Activated CD8-positive, alpha-beta T cell treated with anti-CD3 and anti-CD28 coated beads, Interleukin-2, amount 10 ng/mL, durations not matched to agents 7 days and 5 days (primary cell): Measurements from ENCODE around the gene STXBP3. TPM values are rescaled to one million over a fixed set of nuclear protein-coding genes. Genes with fewer than 3 reads are reported as not detected.

Experiments used
- ATAC-seq: fragments of 150-1000 bp; cut with Tn5 transposase; one replicate; pipeline ENCODE4 v1.10.0; 2021; ENCODE audit warnings: moderate library complexity
- CTCF ChIA-PET: fragments of 350-600 bp; sonication (Branson Sonifier 250); formaldehyde crosslinking; loops from one replicate; lab custom pipeline; 2021; ENCODE audit warnings: antibody characterized with exemption; lab: Charles Lee
- POLR2A ChIA-PET: fragments of 350-600 bp; sonication (Branson Sonifier 250); formaldehyde crosslinking; loops from one replicate; lab custom pipeline; 2021; ENCODE audit warnings: antibody characterized with exemption; lab: Charles Lee
- DNase-seq: peaks from one replicate; pipeline ENCODE4 v3.0.0-alpha.2; 2020
- H3K27ac Mint-ChIP-seq: one replicate; pipeline ENCODE4 v1.8.0; 2021; ENCODE audit warnings: mild to moderate bottlenecking, mixed read lengths
- H3K27me3 Mint-ChIP-seq: one replicate; pipeline ENCODE4 v1.8.0; 2021; ENCODE audit warnings: low read depth, mixed read lengths
- H3K36me3 Mint-ChIP-seq: one replicate; pipeline ENCODE4 v1.8.0; 2021; ENCODE audit warnings: low read depth, mixed read lengths
- H3K4me1 Mint-ChIP-seq: one replicate; pipeline ENCODE4 v1.8.0; 2021; ENCODE audit warnings: low read depth, mixed read lengths
- H3K4me3 Mint-ChIP-seq: one replicate; pipeline ENCODE4 v1.8.0; 2021; ENCODE audit warnings: mild to moderate bottlenecking, mixed read lengths
- H3K9me3 Mint-ChIP-seq: one replicate; pipeline ENCODE4 v1.8.0; 2022; ENCODE audit warnings: mixed read lengths; ENCODE audit not compliant: insufficient read depth
- total RNA-seq, 2 experiments: library from RNA; stranded (reverse); gene quantifications; one replicate each; pipeline ENCODE4 v1.2.3, GENCODE V29; 2021

STXBP3 gene
- total RNA-seq, 2 experiments from 2014 or later = 41.8 to 44.3 TPM

DNA sequence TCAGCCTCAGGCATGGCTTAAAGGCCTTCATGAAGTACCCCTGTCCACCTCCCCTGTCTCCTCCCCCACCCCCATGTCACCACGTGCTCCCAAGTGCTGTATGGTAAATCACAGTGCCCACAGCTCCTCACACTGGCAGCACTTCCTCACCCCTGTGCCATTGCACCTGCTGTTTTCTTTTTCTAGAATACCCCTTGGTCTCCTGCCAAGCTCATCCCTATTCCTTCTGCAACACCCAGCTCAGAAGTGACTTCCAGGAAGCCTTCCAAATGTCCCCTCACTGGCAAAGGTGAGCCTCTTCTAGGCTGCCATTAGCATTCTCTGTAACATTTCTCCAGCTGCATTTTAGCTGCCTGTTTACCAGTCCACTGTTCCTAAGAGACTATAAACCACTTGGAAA is 101.0 kb downstream of the STXBP3 start:
- Mint-ChIP-seq H3K27me3 (peaks cover 25% of the 10 kb centered on the region), H3K4me1 (peaks cover 11% of the 10 kb centered on the region), H3K27ac (no peak overlapping the region), H3K9me3 (no peaks in the 10 kb centered on the region), H3K36me3 (peaks cover 3% of the 10 kb centered on the region), H3K4me3 (no peak overlapping the region)
- CTCF ChIA-PET = interaction anchor here (2.0 kb wide), 1 partner anchor 19 kb away, joined by 7 read pairs; no protein-coding TSS in a partner anchor
- ATAC-seq (no peak), DNase-seq (no peak)
- POLR2A ChIA-PET = no interaction called here

- H3K36me3 Mint-ChIP-seq = peaks cover 5% of the 10 kb centered on the region
- no peak overlapping the region for H3K27ac Mint-ChIP-seq
- ATAC-seq (no peak), DNase-seq (no peak)
- H3K4me3 Mint-ChIP-seq = no peak overlapping the region
- CTCF ChIA-PET = interaction anchor here (2.0 kb wide), 1 partner anchor 20 kb away, joined by 7 read pairs; no protein-coding TSS in a partner anchor
- POLR2A ChIA-PET = no interaction called here
- H3K4me1 Mint-ChIP-seq = peaks cover 16% of the 10 kb centered on the region
- H3K9me3 Mint-ChIP-seq = no peaks in the 10 kb centered on the region
- peaks cover 25% of the 10 kb centered on the region for H3K27me3 Mint-ChIP-seq
Measured at GRCh38 chr1:108848806-108849205, 102.3 kb downstream of the STXBP3 start.

DNA sequence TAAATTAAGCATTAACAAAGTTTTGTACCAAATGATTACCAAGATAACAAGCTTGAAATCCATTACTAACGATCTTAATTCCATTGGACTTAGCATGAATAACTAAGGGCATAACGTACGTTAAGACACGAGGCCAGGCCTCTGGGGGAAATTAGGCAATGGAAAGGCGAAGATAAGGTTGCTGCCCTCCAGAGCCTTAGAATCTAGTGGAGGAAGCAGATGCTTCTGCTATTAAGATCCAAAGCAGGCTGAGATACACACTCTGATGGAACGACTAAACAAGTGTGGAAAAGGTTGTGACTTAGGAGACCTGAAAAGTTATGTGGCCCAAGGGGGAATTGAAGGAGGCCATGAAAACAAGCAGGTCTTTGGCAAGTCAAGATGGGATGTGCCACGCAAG is 104.5 kb downstream of the STXBP3 start:
- Mint-ChIP-seq H3K27ac (peak overlapping the region; percentile 26), H3K4me3 (no peak overlapping the region), H3K36me3 (peaks cover 5% of the 10 kb centered on the region), H3K27me3 (peaks cover 25% of the 10 kb centered on the region), H3K9me3 (no peaks in the 10 kb centered on the region), H3K4me1 (peaks cover 20% of the 10 kb centered on the region)
- no peak for ATAC-seq
- POLR2A ChIA-PET = interaction anchor here (0.6 kb wide), 2 partner anchors 47 to 1769 kb away, joined by 3 to 6 read pairs; no protein-coding TSS in a partner anchor
- DNase-seq = no peak
- CTCF ChIA-PET = interaction anchor here (1.5 to 3.8 kb wide), 4 partner anchors 12 to 262 kb away, joined by 3 to 14 read pairs (median 7); a partner anchor contains a TSS

- Mint-ChIP-seq H3K4me1 (peaks cover 20% of the 10 kb centered on the region), H3K27ac (no peak overlapping the region), H3K36me3 (peaks cover 5% of the 10 kb centered on the region), H3K27me3 (peaks cover 24% of the 10 kb centered on the region), H3K9me3 (no peaks in the 10 kb centered on the region), H3K4me3 (no peak overlapping the region)
- POLR2A ChIA-PET = interaction anchor here (0.6 kb wide), 3 partner anchors 47 to 1768 kb away, joined by 3 to 6 read pairs (median 3); no protein-coding TSS in a partner anchor
- ATAC-seq = no peak
- CTCF ChIA-PET = interaction anchor here (0.8 to 3.8 kb wide), 8 partner anchors 11 to 261 kb away, joined by 3 to 14 read pairs (median 4); partner anchors contain the start of gene GPSM2
- DNase-seq = no peak
Measured at GRCh38 chr1:108851567-108851966, 105.1 kb downstream of the STXBP3 start.

GRCh38 chr1:108852221-108852975 is 105.9 kb downstream of the STXBP3 start:
- Mint-ChIP-seq H3K27ac (peak overlapping the region; percentile 31), H3K36me3 (peaks cover 5% of the 10 kb centered on the region), H3K4me3 (no peak overlapping the region), H3K27me3 (peaks cover 25% of the 10 kb centered on the region), H3K9me3 (no peaks in the 10 kb centered on the region), H3K4me1 (peaks cover 20% of the 10 kb centered on the region)
- POLR2A ChIA-PET = interaction anchor here (0.6 to 1.8 kb wide), 2 partner anchors 15 to 652 kb away, joined by 3 to 4 read pairs; no protein-coding TSS in a partner anchor
- CTCF ChIA-PET = interaction anchor here (0.8 to 3.8 kb wide), 8 partner anchors 10 to 46 kb away, joined by 3 to 14 read pairs (median 3); partner anchors contain the start of gene GPSM2
- ATAC-seq (peak; percentile 51), DNase-seq (no peak)

GRCh38 chr1:108854221-108855019 is 107.9 kb downstream of the STXBP3 start:
- DNase-seq (no peak), ATAC-seq (no peak)
- no peak overlapping the region for H3K4me3 Mint-ChIP-seq
- ChIA-PET CTCF (interaction anchor here (1.1 kb wide), 1 partner anchor 28 kb away, joined by 3 read pairs; no protein-coding TSS in a partner anchor), POLR2A (no interaction called here)
- peaks cover 26% of the 10 kb centered on the region for H3K4me1 Mint-ChIP-seq
- H3K36me3 Mint-ChIP-seq = peaks cover 5% of the 10 kb centered on the region
- no peaks in the 10 kb centered on the region for H3K9me3 Mint-ChIP-seq
- peaks cover 27% of the 10 kb centered on the region for H3K27me3 Mint-ChIP-seq
- H3K27ac Mint-ChIP-seq = no peak overlapping the region

GRCh38 chr1:108856994-108857393 is 110.5 kb downstream of the STXBP3 start, which contains the start of gene AKNAD1:
Gene AKNAD1 (minus strand): TSS chr1:108857094. CDS start chr1:108852664, 4,430 bp downstream.
- peaks cover 3% of the 10 kb centered on the region for H3K36me3 Mint-ChIP-seq
- no peak within 1 kb of the TSS for H3K4me3 Mint-ChIP-seq
- H3K27me3 Mint-ChIP-seq = peaks cover 27% of the 10 kb centered on the region
- CTCF ChIA-PET = interaction anchor here (0.8 to 2.0 kb wide), 3 partner anchors 11 to 29 kb away, joined by 3 to 7 read pairs (median 4); no protein-coding TSS in a partner anchor
- H3K9me3 Mint-ChIP-seq = no peaks in the 10 kb centered on the region
- H3K27ac Mint-ChIP-seq = no peak within 1 kb of the TSS
- POLR2A ChIA-PET = no interaction called here
- DNase-seq (no peak), ATAC-seq (no peak)
- peaks cover 19% of the 10 kb centered on the region for H3K4me1 Mint-ChIP-seq

GRCh38 chr1:108858230-108858950 is 111.9 kb downstream of the STXBP3 start:
- Mint-ChIP-seq H3K36me3 (no peaks in the 10 kb centered on the region), H3K4me1 (peaks cover 14% of the 10 kb centered on the region), H3K27me3 (peaks cover 23% of the 10 kb centered on the region), H3K27ac (no peak overlapping the region), H3K9me3 (no peaks in the 10 kb centered on the region), H3K4me3 (no peak overlapping the region)
- CTCF ChIA-PET = interaction anchor here (1.0 to 2.0 kb wide), 2 partner anchors 30 to 40 kb away, joined by 4 to 7 read pairs; no protein-coding TSS in a partner anchor
- POLR2A ChIA-PET = no interaction called here
- ATAC-seq (no peak), DNase-seq (no peak)

Other genes with a start within 250 kb of the STXBP3 start
- gene EEIG2, start 186.6 kb upstream of the STXBP3 start, total RNA-seq = 10 to 100 TPM; 18.1 to 18.9 TPM
- gene HENMT1, start 85.6 kb upstream of the STXBP3 start, total RNA-seq = 10 to 100 TPM; 38.7 to 40.5 TPM
- gene PRPF38B, start 54.4 kb upstream of the STXBP3 start, total RNA-seq = 10 to 100 TPM; 66.8 to 69.1 TPM
- not detected for gene FNDC7, start 33.8 kb upstream of the STXBP3 start, total RNA-seq
- gene AKNAD1, start 110.4 kb downstream of the STXBP3 start, total RNA-seq = not detected
- gene GPSM2, start 130.3 kb downstream of the STXBP3 start, total RNA-seq = 10 to 100 TPM; 40.7 to 44.9 TPM
- 10 to 100 TPM; 11.8 to 13.7 TPM for gene CLCC1, start 216.8 kb downstream of the STXBP3 start, total RNA-seq